G401 (cell line): Measurements from ENCODE around the gene TMEM132C. TPM values are rescaled to one million over a fixed set of nuclear protein-coding genes. Genes with fewer than 3 reads are reported as not detected.

Experiments used
- DNase-seq: peaks from one replicate; pipeline ENCODE4 v3.0.0-alpha.2; 2015; ENCODE audit warnings: low spot score
- in situ Hi-C: cut with HindIII; loops from 2 replicates; pipeline ENCODE4 v1.10.0; 2016; ENCODE audit warnings: low sequenced_read_pairs, mixed read lengths
- total RNA-seq: library from RNA; depleted of rRNA; stranded (reverse); fragments of >200 nt; shearing (Covaris generic); gene quantifications from 2 replicates; pipeline ENCODE4 v1.2.3, GENCODE V29; 2014

Gene TMEM132C
- total RNA-seq, 1 experiment from 2014 or later = not detected

DNA sequence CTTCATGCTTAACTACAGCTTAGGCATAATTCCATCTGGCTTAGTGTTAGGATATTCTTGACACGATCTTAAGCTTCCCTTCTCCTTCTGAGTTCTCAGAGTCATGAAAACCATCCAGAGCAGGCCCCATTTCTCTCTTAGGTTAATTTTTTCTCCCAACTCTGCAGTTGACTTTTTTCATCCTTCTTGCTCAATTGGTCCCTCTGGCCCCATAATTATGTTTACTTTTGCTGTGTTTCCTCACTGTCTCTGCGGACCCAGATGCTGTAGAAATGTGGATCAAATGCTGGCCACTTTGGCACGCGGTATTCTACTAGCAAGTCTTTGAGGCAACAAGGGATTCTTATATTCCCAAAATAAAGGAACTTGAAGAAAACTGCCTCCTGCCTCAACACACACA, 9.5 kb downstream of the TMEM132C start:
- in situ Hi-C loops = no loop called here
- DNase-seq = no peak

DNA sequence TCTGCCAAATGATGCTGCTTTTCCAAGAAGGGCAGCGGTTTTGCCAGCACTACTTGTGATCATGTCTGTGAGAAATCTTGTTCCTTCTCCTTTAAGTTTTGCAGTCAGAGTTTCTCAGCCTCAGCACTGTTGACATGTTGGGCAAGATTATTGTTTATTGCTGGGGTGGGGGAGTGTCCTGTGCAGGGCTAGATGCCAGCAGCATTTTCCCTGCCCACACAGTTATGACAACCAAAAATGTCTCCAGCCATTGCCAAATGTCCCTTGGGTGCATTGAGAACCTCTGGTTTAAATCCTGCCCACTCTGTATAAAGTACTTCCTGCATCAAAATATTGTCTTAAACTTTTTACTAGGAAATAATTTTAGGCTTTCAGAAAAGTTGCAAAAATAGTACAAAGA, 20.0 kb downstream of the TMEM132C start:
- DNase-seq = no peak
- in situ Hi-C loops = no loop called here

DNA sequence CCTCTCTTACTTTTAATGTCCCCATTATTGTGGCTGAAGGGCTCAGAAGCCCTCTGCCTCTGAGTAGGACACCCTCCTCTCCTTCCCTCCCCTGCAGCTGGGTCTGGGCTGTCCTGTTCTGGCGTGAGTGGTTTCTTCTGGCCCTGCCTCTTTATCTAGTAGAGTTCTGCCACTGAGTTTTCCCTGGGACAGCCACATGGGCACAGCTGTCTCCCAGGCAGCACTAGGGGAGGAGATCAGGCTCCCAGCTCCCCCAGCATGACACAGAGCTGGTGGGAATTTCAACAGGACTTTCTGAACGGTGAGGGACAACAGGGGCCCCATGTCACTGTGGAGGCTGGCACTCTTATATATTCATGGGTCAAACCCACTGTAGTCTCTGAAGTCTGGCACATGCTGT, 21.4 kb downstream of the TMEM132C start:
- in situ Hi-C loops = no loop called here
- DNase-seq = no peak

DNA sequence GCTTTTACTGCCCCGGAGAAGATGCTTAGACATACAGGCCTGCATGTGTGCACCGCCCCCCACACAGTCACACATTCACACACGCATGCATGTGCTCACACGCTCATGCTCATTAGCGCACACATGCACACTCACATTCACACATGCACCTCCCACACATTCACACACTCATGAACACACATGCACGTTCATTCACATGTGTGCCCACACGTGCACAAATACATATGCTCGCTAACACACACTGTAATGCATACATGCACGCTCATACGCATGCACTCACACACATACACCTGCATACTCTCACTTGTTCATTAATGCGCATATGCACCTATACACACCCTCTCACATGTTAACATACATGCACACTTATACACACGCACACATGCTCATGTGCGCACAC, 21.9 kb downstream of the TMEM132C start:
- in situ Hi-C loops = no loop called here

DNA sequence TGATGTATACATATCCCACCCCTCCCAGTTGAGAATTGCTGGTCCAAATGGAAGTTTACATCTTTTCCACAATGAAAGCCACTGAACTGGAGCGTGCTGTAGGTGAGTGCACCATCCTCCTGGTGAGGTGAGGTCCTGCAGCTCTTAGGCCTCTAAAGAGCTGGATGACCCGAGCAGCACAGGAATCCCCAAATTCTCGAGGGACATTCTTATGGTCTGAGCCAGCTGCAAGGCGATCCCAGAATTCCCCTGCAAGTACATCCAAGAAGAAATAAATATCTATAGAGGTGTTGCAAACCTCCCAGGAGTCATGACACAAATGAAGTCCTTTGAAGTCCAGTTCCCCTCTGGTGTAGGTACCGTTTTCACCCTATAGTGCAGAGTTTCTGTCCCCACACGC, 24.0 kb downstream of the TMEM132C start:
- DNase-seq = no peak
- in situ Hi-C loops = no loop called here

More for the DNA sequence above, 21.9 kb downstream of the TMEM132C start:
- no peak for DNase-seq

DNA sequence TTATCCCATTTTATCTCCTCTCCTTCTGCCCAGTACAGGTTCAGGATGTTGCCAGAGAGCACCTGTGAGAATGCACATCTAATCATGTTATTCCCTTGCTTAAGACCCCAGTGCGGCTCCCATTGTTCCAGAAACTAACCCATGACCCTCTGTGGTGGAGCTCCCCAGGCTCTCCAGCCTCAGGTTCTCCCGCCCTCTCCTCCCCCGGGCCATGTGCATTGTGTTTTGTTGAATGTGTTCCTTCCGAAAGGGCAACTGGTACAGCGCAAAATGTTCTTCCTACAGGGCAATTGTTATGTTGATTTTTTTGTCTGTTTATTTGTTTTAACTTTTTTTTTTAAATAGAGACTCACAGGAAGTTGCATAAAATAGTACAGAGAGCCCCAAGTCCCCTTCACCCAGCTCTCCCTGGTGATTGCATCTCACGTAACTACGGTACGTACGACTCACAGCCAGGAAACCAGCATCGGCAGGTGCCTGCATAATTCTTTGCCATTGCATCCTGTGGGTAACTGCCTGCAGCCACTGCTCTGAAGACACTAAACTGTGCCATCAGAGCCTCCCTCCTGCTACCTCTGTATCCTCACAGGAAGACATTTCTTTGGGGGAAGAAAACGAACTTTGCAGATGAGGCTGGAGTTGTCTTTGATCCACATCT, 31.2 kb downstream of the TMEM132C start:
- in situ Hi-C loops = no loop called here
- no peak for DNase-seq

DNA sequence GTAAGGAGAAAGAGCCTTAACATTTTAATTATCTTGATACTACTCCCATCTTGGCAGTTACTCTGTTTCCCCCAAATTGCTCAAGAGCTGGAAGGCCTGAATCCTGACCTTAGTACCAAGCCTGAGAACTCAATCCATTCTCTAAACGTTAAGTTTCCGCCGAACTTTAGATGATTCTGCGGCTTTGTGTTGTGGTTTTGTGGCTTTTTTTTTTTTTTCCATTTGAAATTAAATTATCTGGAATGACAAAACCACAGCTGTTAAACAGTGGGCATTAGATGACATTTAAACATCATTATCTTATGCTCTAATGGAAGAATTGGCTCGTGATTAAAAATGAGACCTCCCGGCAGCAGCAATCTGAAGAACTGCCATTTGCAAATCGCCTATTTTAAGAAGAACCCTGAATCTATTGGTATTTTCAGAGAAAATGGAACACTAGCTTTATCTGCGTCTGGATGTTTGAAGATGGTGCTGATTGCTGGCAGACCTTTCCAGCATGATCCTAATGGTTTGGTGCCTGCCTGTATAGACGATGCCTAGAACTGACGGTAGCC, 38.4 kb downstream of the TMEM132C start:
- in situ Hi-C loops = no loop called here
- DNase-seq = no peak

DNA sequence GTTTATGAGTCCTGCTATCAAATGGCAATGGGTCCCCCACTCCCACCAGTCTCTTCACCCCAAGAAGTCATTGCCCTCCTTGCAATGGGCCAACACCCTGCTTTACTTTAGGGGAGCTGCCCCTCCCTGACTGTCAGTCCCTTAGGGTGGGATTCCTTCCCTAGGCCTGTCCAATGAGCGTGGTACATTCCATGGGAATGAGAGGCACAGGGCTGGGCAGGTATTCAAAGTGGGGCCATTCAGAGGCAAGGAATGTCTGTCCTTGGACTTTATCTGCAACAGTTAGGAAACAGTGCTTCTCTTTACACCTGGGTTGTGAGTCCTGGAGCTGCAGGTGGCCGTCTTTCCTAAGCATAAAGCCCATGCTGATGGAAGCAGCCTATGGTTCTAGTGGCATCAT, 40.8 kb downstream of the TMEM132C start:
- in situ Hi-C loops = no loop called here
- no peak for DNase-seq

DNA sequence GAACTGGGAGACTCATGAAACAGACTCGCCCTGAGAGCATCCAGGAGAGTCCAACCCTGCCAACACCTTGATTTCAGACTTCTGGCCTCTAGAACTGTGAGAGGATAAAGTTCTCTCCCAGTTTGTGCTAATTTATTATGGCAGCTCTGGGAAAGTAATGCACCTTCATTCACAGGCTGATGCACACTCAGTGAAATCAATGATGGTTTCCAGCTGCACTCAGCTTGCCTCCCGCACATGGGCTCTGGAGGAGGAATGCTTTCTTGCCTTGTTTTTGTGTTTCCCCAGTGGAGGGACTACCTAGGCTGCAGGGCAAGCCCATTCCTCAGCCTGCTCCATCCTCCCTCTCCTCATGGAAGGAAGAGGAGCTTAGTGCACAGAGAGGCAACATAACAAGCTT, 45.7 kb downstream of the TMEM132C start:
- no peak for DNase-seq
- in situ Hi-C loops = no loop called here

DNA sequence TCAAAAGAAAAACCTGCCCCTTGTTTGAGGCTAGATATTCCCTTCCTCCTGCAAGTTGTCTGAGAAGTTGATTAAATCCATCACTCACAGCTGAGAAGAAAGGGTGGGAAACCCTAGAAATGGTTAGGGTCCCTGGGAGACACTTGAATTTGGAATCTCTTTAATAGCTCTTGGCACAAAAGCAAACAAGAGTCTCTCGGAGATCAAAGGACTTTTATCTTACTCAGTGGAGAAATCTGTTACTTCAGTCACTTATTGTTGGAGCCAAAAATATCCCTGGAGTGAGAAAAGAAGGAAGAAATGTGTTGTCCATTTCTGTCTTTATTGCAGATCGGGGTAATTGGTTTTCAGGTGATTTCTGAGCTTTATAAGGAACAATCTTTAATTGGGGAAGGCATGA, 47.0 kb downstream of the TMEM132C start:
- DNase-seq = no peak
- in situ Hi-C loops = no loop called here

DNA sequence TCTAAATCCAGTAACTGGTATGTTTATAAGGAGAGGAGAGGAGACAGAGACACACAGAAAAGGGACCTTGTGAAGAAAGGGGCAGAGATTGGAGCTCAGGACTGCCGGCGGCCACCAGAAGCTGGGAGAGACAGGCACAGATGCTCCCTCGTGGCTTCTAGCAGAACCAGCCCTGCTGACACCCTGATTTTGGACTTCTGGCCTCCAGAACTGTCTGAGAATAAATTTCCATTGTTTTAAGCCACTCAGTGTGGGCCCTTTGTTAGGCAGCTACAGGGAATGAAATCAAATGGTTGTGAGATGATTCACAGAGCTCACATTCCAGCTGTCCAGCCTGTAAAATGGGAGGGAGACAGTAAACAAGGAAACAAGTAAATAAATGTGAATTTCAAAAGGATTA, 47.6 kb downstream of the TMEM132C start:
- DNase-seq = no peak
- in situ Hi-C loops = no loop called here

DNA sequence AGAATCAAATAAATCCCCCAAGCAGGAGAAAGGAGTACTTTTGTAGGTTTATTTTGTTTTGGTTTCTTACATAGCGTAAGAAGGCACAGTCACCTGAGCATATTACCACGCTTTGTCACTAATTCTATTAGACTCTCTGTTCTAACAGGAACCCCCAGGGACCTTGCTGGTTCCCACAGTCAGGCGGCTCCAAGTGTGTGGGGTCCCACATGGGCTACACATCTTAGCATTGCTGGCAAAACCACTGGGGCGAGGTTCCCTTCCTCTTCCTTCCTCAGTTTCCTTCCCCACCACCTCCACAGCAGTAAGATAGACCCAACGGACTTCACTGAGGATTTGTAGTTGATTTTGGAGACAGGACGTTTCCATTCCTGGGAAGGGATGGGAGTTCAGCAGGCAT, 49.1 kb downstream of the TMEM132C start:
- in situ Hi-C loops = no loop called here
- DNase-seq = no peak

DNA sequence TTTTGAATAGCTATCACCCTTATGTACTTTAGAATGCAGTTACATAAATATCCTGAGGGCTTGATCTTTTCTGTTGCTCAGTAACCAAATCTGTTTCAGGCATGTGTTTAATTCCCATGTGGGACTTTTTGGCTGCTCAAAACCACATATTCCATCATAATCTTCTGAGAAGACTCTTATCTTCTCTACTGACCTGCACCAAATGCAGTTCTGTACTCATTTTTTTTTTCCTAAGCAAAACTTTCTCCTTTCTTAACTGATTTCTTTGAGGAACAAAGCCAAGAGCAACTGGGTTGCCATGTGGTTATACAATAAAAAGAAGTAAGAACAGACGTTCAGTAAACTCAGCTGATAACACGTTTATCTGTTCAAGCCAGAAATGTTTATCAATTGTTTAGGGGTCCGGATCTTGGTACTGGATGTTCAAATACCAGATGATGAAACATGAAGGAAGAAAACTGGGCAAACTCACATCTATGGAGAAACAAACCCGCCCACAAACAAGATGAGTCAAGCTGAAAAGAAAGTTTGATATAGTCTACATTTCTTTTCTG, 50.1 kb downstream of the TMEM132C start:
- in situ Hi-C loops = no loop called here

DNA sequence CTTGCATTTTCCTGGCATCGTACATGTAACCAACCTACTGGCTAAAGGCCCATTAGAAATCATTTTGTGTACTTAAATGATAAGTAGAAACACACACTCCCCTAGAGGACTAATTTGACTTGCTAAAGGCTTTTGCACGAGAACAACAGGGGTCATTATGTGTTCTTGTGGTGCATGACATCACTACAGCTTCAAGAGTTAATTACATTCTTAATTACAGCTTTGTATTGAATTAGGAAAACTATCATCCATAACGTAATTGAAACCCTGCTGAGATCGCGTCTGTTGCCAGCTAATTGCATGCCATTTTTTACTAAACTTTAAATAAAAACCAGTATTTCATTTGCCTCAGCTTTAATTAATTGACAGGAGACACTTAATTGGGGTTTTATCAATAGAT, 51.4 kb downstream of the TMEM132C start:
- in situ Hi-C loops = no loop called here
- no peak for DNase-seq

More for the DNA sequence above, 50.1 kb downstream of the TMEM132C start:
- DNase-seq = no peak

DNA sequence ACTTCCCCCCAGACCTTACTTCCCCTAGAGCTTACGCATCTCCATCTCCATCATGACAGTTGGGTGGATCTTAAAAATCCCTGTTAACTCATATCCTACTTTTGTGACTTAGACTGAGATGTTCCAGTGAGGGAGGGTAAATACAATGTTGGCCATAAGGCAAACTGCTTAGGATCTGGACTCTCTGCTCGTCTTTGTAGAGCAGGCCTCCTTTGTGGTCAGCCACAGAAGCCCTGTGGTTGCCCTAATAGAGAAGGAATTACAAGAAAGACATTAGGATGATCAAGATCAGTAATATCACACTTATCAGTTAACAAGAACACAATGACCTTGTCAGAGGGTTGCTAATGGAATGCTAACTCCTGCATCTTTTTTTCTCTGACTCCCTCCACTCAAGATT, 52.0 kb downstream of the TMEM132C start:
- no peak for DNase-seq
- in situ Hi-C loops = no loop called here

DNA sequence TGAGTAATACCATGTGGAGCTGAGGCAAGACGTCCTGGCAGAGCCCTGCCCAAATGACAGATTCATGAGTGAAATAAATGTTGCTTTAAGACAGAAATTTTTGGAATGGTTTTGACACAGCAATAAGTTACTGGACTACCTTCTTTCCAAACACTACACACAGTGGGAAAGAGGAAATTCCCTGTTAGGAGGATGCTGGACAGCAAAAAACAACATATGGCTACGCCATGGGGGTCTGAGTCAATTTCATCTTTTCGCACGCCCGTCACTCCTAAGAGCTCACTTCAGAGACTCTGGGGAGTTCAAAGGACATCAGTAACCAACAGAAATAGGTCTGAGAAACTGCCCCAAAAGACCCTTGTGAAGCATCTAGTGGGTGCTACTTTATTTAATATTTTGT, 55.4 kb downstream of the TMEM132C start:
- peak; percentile 74 for DNase-seq
- in situ Hi-C loops = no loop called here

DNA sequence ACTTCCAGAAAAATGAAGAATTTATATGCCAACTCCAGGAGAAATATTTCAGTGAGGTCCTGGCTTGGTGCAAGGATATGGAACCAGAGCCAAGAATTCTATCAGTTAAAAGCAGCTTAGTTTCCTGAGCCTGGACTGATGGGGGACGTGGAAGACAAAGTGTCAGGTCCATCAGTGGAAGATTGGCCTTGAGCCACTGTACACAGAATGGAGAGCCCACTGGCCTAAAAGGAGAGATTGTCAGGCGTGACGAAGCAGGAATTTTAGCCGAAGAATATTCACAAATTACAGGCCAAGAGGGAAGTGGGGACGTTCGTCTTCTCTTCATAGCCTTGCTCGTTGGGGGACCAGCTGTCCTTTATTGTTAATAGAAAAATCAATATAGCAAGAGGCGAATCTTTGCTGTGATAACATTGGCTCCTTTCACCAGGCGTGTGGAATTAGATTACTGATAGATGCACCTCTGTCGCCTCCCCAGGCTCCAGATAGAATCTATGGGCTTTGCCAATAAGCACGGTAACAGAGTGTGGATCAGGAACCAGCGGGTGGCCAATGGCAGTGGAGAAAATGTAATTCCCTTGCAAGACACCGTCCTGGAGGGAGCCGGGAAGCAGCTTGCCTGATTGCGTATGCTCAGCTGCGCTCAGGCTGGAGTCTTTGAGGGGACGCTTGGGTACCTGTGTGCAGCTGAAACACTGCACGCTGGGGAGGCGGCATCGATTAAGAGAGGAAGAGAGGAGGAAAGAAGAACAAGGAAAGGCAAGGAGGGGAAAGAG, 56.4 kb downstream of the TMEM132C start:
- in situ Hi-C loops = no loop called here
- DNase-seq = peak; percentile 36

DNA sequence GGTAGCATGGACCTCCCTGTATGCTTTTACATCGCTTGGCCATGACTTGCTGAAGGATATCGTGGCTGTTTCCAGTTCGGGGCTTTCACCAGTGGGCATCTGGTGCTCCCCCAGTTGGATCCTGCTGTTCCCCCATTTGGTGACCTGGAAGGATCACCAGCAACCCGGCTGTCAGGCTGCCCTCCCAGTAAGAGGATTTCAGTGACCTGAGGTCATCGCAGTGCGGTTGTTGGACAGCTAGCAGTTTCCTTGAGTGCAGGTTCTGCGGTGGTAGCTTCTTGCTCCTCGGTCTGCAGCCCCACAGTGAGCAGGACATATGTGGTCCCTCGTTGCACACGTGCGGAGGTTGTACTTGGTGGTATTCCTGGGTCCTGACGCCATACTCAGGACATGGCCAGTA, 58.7 kb downstream of the TMEM132C start:
- DNase-seq = no peak
- in situ Hi-C loops = no loop called here

DNA sequence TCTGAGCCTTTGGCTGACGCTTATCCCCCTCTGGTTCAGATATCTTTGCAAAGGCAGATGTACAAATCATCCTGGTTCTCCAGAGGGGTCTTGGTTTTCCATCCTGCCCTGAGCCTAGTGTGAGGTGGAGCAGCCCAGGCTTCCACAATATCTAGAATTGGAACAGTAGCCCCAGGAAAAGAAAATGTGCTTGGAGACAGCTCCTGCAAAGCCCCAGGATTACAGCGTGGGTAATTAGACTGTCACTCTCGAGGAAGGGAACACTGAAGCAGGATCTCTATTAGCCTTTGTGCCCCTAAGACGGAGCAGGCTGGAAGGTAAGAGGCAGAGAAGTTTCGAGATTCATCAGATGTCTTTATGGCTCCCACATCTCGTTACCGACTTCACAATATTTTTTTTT, 59.4 kb downstream of the TMEM132C start:
- in situ Hi-C loops = no loop called here
- DNase-seq = no peak

DNA sequence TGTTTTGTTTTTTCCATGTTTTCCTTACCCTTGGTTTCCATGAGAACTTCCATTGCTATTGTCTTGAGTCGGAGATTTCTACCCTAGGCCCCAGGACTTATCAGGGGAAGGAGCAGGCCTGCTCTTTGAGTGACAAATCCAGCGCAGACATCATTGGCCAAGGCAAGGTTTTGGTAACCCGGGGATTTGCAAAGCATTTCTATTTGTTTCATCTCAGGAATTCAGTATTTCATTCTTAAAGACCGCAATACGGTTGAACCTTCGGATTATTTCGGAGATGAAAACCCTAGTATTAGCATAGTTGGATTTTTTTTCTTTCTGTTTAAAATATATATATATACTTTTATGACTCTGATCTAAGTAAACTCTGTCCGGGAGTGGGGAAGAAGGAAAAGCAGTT, 62.0 kb downstream of the TMEM132C start:
- no peak for DNase-seq
- in situ Hi-C loops = no loop called here
